Gastroesophageal sphincter (tissue), 4 donors: Measurements from ENCODE around the gene TIMM23. TPM values are rescaled to one million over a fixed set of nuclear protein-coding genes. Genes with fewer than 3 reads are reported as not detected.

Experiments
- ATAC-seq: fragments of 150-250 bp; one replicate; pipeline ENCODE4 v1.9.1; 2016; ENCODE audit warnings: mild to moderate bottlenecking, moderate library complexity
- H3K27ac ChIP-seq, 4 donors: fragments of 200-600 bp; sonication (generic) in 3 of 4; 1 replicate in 3 of 4; 2 replicates in 1 of 4; pipeline ENCODE4 v1.5.1; 2016 to 2019
- H3K27me3 ChIP-seq: fragments of 200-600 bp; sonication (generic); one replicate; pipeline ENCODE4 v1.5.1; 2019
- H3K36me3 ChIP-seq, 2 donors: fragments of 200-600 bp; sonication (generic); one replicate each; pipeline ENCODE4 v1.5.1; 2019; ENCODE audit warnings: control low read depth in 1 of 2
- H3K4me1 ChIP-seq, 3 donors: fragments of 200-600 bp; sonication (generic); 1 replicate in 2 of 3; 2 replicates in 1 of 3; pipeline ENCODE4 v1.5.1; 2016 to 2019; ENCODE audit warnings: control low read depth in 2 of 3
- H3K4me3 ChIP-seq, 2 donors: fragments of 200-600 bp; sonication (generic); one replicate each; pipeline ENCODE4 v1.5.1; 2019; ENCODE audit warnings: mild to moderate bottlenecking in 1 of 2, moderate library complexity in 1 of 2
- H3K9me3 ChIP-seq, 3 donors: fragments of 200-600 bp; sonication (generic); one replicate each; pipeline ENCODE4 v1.5.1; 2017 to 2019; ENCODE audit warnings: control low read depth in 2 of 3
- EP300 ChIP-seq: sonication (generic); formaldehyde crosslinking; IDR thresholded peaks from one replicate; pipeline ENCODE4 v1.6.1; 2017; ENCODE audit warnings: antibody characterized with exemption, mild to moderate bottlenecking
- POLR2A ChIP-seq, 2 donors: fragments of 450-650 bp; IDR thresholded peaks; one replicate each; pipeline ENCODE4 v1.6.1; 2017; ENCODE audit warnings: antibody characterized with exemption in 2 of 2, mild to moderate bottlenecking in 2 of 2, moderate library complexity in 1 of 2
- POLR2AphosphoS5 ChIP-seq: sonication (generic); formaldehyde crosslinking; IDR thresholded peaks from one replicate; pipeline ENCODE4 v1.6.1; 2017; ENCODE audit warnings: antibody characterized with exemption
- WGBS, 2 donors: methylation state at CpG; one replicate each; pipeline ENCODE4 v1.1.5; 2018; ENCODE audit warnings: low coverage in 1 of 2; 5-methylcytosine and 5-hydroxymethylcytosine counted together
- total RNA-seq, 4 donors: library from RNA; depleted of rRNA; stranded (reverse); fragments of >200 nt; gene quantifications; one replicate each; pipeline ENCODE4 v1.1.0, GENCODE V29; 2016
- TF ChIP-seq, protein P1 (sequence below), 4 experiments: fragments of 200-600 bp in 2 of 4; fragments of 450-650 bp in 2 of 4; sonication (generic) in 1 of 4; IDR thresholded peaks; one replicate each; pipeline ENCODE4 v1.5.1; 2017 to 2019; ENCODE audit warnings: antibody characterized with exemption in 4 of 4, mild to moderate bottlenecking in 2 of 4, moderate library complexity in 2 of 4

Gene TIMM23
- total RNA-seq, 4 donors from 2014 or later: 56.8 to 80.9 (median 64.5) TPM

DNA sequence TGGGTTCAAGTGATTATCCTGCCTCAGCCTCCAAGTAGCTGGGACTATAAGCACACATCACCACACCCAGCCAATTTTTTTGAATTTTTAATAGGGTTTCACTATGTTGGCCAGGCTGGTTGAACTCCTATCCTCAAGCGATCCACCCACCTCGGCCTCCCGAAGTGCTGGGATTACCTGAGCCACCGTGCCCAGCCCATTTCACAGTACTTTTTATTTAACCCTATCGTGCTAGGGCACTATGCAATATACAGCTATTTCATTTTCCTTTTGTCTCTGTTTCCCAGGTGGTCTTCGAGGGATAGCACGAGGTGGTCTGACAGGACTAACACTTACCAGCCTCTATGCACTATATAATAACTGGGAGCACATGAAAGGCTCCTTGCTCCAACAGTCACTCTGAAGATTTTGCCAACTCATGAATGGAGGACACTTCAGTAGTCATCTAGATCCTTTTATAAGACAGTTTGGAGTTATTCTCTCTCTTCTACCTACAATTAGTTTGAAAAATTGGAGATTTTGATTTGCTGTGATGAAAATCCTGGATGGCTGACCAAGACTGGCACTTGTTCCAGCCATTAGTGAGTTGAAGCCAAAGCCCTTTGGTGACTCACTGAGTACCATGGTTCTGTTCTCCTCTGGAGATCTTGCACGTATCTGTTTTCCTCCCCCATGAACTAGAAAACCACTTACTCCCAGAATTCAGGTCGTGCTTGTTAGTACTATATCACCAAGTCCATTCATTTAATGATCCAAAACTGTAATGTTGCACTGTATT, 30.8 kb downstream of the TIMM23 start:
- no peak overlapping the region for H3K27ac ChIP-seq
- no peak overlapping the region for H3K4me3 ChIP-seq
- peaks cover 3 to 100% of the 10 kb centered on the region in 2 donors for H3K36me3 ChIP-seq
- no peaks in the 10 kb centered on the region for H3K27me3 ChIP-seq
- no peaks in the 10 kb centered on the region for H3K9me3 ChIP-seq
- 86 to 87% methylated on average over 7 to 9 of the region's 9 CpGs for WGBS, 2 donors
- no peak for ATAC-seq
- TF ChIP-seq, protein P1, sequence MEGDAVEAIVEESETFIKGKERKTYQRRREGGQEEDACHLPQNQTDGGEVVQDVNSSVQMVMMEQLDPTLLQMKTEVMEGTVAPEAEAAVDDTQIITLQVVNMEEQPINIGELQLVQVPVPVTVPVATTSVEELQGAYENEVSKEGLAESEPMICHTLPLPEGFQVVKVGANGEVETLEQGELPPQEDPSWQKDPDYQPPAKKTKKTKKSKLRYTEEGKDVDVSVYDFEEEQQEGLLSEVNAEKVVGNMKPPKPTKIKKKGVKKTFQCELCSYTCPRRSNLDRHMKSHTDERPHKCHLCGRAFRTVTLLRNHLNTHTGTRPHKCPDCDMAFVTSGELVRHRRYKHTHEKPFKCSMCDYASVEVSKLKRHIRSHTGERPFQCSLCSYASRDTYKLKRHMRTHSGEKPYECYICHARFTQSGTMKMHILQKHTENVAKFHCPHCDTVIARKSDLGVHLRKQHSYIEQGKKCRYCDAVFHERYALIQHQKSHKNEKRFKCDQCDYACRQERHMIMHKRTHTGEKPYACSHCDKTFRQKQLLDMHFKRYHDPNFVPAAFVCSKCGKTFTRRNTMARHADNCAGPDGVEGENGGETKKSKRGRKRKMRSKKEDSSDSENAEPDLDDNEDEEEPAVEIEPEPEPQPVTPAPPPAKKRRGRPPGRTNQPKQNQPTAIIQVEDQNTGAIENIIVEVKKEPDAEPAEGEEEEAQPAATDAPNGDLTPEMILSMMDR (IDR thresholded peaks at IDR 0.05): no peak
- no peak for TF ChIP-seq EP300
- TF ChIP-seq POLR2AphosphoS5: no peak
- no peak for TF ChIP-seq POLR2A (IDR thresholded peaks at IDR 0.05)
- peaks cover 0 to 10% (median 0%) of the 10 kb centered on the region in 3 donors for H3K4me1 ChIP-seq

DNA sequence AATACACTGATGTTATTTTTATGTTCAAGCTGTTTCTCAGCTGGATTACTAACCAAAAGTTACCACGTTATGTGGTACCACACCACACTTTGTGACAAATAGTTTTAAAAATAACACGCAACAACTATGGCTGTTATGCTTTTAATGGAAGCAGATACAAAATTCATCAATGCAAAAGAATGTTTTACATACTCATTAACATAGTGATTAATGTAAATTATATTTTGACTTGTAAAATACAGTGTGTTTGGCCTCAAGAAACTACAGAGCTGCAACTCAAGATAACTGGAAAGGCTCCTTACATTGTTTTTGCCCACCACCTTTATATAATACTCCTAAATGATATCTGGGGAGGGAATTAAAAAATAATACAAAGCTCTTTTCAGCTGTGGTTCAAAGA, 32.7 kb downstream of the TIMM23 start:
- no peak overlapping the region for H3K27ac ChIP-seq
- H3K4me3 ChIP-seq: no peak overlapping the region
- H3K36me3 ChIP-seq: peaks cover 12 to 100% of the 10 kb centered on the region in 2 donors
- H3K4me1 ChIP-seq: peaks cover 0 to 10% (median 0%) of the 10 kb centered on the region in 3 donors
- no peak for TF ChIP-seq POLR2AphosphoS5
- TF ChIP-seq, protein P1 (IDR thresholded peaks at IDR 0.05): no peak
- TF ChIP-seq POLR2A (IDR thresholded peaks at IDR 0.05): no peak
- no peak for TF ChIP-seq EP300
- H3K9me3 ChIP-seq: no peaks in the 10 kb centered on the region
- ATAC-seq: no peak
- WGBS, 2 donors: 78 to 82% methylated on average over 2 of the region's 2 CpGs
- no peaks in the 10 kb centered on the region for H3K27me3 ChIP-seq

DNA sequence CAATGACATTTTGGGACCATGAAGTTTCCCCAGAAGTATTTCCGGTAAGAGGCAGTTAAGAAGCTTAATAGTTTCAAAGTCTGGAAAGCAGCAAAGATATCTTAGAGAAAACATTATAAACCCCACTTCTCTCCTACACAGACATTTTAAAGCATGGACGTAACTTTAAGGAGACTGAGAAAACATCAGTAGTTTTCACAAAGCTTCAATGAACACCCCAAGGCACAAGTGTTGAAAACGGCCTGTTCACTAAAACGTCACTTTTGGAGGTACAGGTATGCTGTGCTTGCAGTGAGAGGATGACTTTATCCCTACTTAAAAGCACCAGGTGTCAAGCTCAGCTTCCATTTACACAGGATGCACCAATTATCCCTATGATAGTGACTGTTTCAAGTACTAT, 33.1 kb downstream of the TIMM23 start:
- WGBS, 2 donors: 66 to 72% methylated on average over 3 to 4 of the region's 4 CpGs
- no peak overlapping the region for H3K4me3 ChIP-seq

DNA sequence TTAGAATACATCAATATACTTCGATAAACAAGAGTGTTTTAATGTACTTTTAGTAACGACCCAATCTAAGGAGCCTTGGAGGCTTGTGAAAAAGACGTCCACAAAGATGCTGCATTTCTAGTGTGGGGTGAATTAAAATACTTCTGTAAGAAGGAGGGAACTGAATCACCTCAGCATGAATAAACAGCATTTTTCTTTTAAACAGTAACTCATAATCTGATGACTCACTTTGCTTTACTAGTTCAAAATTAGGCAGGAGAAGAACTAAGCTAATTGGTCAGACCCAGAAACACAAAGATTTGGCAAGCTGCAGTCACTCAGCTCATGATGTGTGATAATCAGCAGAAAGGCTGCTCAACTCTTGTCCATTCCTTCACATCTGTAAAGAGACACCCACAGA, 33.9 kb downstream of the TIMM23 start:
- H3K4me3 ChIP-seq: no peak overlapping the region
- H3K27me3 ChIP-seq: no peaks in the 10 kb centered on the region
- peaks cover 14 to 100% of the 10 kb centered on the region in 2 donors for H3K36me3 ChIP-seq
- no peak for ATAC-seq
- WGBS, 2 donors: 50 to 65% methylated on average over 3 of the region's 3 CpGs
- peaks cover 0 to 10% (median 0%) of the 10 kb centered on the region in 3 donors for H3K4me1 ChIP-seq
- H3K9me3 ChIP-seq: no peaks in the 10 kb centered on the region
- peak overlapping the region in 1 of 4 donors; percentile 5 for H3K27ac ChIP-seq
- TF ChIP-seq POLR2A (IDR thresholded peaks at IDR 0.05): no peak

More for the DNA sequence above, 33.1 kb downstream of the TIMM23 start:
- no peak for TF ChIP-seq POLR2AphosphoS5
- TF ChIP-seq EP300: no peak
- no peak for TF ChIP-seq POLR2A (IDR thresholded peaks at IDR 0.05)
- TF ChIP-seq, protein P1 (IDR thresholded peaks at IDR 0.05): no peak
- Histone ChIP-seq H3K27ac (no peak overlapping the region), H3K36me3 (peaks cover 14 to 100% of the 10 kb centered on the region in 2 donors), H3K4me1 (peaks cover 0 to 10% (median 0%) of the 10 kb centered on the region in 3 donors), H3K27me3 (no peaks in the 10 kb centered on the region), H3K9me3 (no peaks in the 10 kb centered on the region)
- ATAC-seq: no peak

DNA sequence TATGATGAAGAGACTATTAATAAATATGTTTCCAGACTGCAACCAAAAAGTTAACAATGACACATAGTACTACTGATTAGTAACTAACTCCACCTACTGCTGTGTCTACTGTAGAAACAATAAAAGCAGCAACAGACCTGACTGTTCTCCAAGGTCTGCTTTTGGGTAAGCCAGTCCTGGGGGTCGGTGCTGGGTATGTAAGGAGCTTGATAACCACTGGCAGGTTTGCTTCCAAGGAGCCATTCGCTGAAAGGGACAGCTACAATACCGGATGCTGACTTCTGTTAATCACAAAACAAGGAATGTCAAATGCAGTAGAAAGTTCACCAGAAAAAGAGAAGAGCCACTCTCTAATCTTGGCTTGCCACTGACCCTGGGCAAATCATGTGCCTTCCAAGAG, 40.5 kb downstream of the TIMM23 start:
- no peak for ATAC-seq
- H3K9me3 ChIP-seq: no peaks in the 10 kb centered on the region
- H3K4me3 ChIP-seq: no peak overlapping the region
- peaks cover 21 to 86% of the 10 kb centered on the region in 2 donors for H3K36me3 ChIP-seq
- H3K4me1 ChIP-seq: peaks cover 0 to 31% (median 4%) of the 10 kb centered on the region in 3 donors
- 80 to 88% methylated on average over 2 to 3 of the region's 3 CpGs for WGBS, 2 donors
- H3K27ac ChIP-seq: no peak overlapping the region
- H3K27me3 ChIP-seq: no peaks in the 10 kb centered on the region
- TF ChIP-seq, protein P1 (IDR thresholded peaks at IDR 0.05): no peak
- TF ChIP-seq EP300 (no peak), POLR2A (IDR thresholded peaks at IDR 0.05) (no peak), POLR2AphosphoS5 (no peak)
